Gastroesophageal sphincter (tissue), 3 donors: ENCODE results near the gene RAB5IF.

Source experiments
- EP300 ChIP-seq: sonication (generic); formaldehyde crosslinking; IDR thresholded peaks from one replicate; pipeline ENCODE4 v1.6.1; 2017; ENCODE audit warnings: antibody characterized with exemption, mild to moderate bottlenecking
- POLR2A ChIP-seq, 2 donors: fragments of 450-650 bp; IDR thresholded peaks; one replicate each; pipeline ENCODE4 v1.6.1; 2017; ENCODE audit warnings: antibody characterized with exemption in 2 of 2, mild to moderate bottlenecking in 2 of 2, moderate library complexity in 1 of 2
- POLR2AphosphoS5 ChIP-seq: sonication (generic); formaldehyde crosslinking; IDR thresholded peaks from one replicate; pipeline ENCODE4 v1.6.1; 2017; ENCODE audit warnings: antibody characterized with exemption
- TF ChIP-seq, protein P1 (sequence below), 4 experiments: fragments of 200-600 bp in 2 of 4; fragments of 450-650 bp in 2 of 4; sonication (generic) in 1 of 4; IDR thresholded peaks; one replicate each; pipeline ENCODE4 v1.5.1; 2017 to 2019; ENCODE audit warnings: antibody characterized with exemption in 4 of 4, mild to moderate bottlenecking in 2 of 4, moderate library complexity in 2 of 4

DNA sequence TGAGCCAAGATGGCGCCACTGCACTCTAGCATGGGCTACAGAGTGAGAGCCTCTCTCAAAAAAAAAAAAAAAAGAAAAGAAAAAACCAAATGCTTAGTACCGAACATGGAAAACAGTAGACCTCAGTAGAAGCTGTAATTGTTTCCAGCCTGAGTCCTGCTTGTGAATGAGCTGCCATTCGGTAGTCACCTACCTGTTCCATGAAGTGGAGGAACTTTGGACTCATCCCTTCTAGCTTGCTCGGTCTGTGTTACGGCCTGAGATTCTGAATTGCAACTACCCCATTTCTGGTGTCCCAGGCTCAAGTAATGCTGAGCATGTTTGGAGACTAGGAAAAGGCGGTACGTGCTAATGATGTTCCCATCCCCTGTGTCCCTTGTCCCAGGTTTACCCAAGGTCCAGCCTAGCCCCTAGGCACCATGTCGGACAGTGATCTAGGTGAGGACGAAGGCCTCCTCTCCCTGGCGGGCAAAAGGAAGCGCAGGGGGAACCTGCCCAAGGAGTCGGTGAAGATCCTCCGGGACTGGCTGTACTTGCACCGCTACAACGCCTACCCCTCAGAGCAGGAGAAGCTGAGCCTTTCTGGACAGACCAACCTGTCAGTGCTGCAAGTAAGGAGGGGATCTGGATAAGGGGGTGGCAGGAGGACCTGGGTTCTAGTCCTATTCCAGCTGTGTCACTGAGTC, 27.1 kb upstream of the RAB5IF start:
- no peak for TF ChIP-seq POLR2A (IDR thresholded peaks at IDR 0.05)
- TF ChIP-seq, protein P1, sequence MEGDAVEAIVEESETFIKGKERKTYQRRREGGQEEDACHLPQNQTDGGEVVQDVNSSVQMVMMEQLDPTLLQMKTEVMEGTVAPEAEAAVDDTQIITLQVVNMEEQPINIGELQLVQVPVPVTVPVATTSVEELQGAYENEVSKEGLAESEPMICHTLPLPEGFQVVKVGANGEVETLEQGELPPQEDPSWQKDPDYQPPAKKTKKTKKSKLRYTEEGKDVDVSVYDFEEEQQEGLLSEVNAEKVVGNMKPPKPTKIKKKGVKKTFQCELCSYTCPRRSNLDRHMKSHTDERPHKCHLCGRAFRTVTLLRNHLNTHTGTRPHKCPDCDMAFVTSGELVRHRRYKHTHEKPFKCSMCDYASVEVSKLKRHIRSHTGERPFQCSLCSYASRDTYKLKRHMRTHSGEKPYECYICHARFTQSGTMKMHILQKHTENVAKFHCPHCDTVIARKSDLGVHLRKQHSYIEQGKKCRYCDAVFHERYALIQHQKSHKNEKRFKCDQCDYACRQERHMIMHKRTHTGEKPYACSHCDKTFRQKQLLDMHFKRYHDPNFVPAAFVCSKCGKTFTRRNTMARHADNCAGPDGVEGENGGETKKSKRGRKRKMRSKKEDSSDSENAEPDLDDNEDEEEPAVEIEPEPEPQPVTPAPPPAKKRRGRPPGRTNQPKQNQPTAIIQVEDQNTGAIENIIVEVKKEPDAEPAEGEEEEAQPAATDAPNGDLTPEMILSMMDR (IDR thresholded peaks at IDR 0.05): no peak
- TF ChIP-seq POLR2AphosphoS5: no peak
- TF ChIP-seq EP300: no peak
